K562 (cell line): ENCODE data around the gene PRC1. TPM values are rescaled to one million over a fixed set of nuclear protein-coding genes. Genes with fewer than 3 reads are reported as not detected.

Experiments used
- ATAC-seq: fragments of 200-7000 bp; cut with Tn5 transposase; 3 replicates; pipeline ENCODE4 v1.9.1; 2020; ENCODE audit warnings: moderate library complexity
- BruUV-seq: library from RNA; stranded (reverse); fragments of 400-500 nt; replicated peaks from 2 replicates; lab custom pipeline; 2021; lab: Mats Ljungman, UMichigan
- CTCF ChIA-PET: fragments of 300-600 bp; formaldehyde crosslinking; extraction: SDS; loops from one replicate; lab custom pipeline; 2021; ENCODE audit warnings: low intra/inter-chr PET ratio; lab: Yijun Ruan, JAX
- POLR2A ChIA-PET: fragments of 300-600, 350-650 bp; sonication (Branson Sonifier 250); formaldehyde crosslinking; extraction: SDS; loops from one replicate; lab custom pipeline; 2021; ENCODE audit warnings: antibody characterized with exemption, inconsistent platforms; lab: Yijun Ruan, JAX
- DNase-seq, 4 experiments: peaks; one replicate each; pipeline versions ENCODE4 v3.0.0 to v3.0.0-alpha.2; 2011 to 2018; ENCODE audit warnings: low spot score in 3 of 4, mixed read lengths in 3 of 4; ENCODE audit errors: extremely low read depth in 1 of 4
- FAIRE-seq: peaks from 2 replicates; lab custom pipeline; 2011; peaks lifted over from hg19 to GRCh38; lab: Jason Lieb, UNC
- H2AFZ ChIP-seq: 2 replicates; pipeline ENCODE4 v1.6.0; 2011; ENCODE audit warnings: low read depth, low read length, control low read depth, inconsistent platforms
- H3K27ac ChIP-seq: fragments of 200-600 bp; 3 replicates; pipeline ENCODE4 v1.8.0; 2011; ENCODE audit warnings: low read depth, mild to moderate bottlenecking, control low read depth, inconsistent platforms, low read length, moderate library complexity, mixed read lengths; ENCODE audit errors: extremely low read depth
- H3K27me3 ChIP-seq, 2 experiments: fragments of 300-600 bp in 1 of 2; 2 replicates in 1 of 2; 3 replicates in 1 of 2; pipeline versions ENCODE4 v1.6.0 to v1.8.0; 2011; ENCODE audit warnings: inconsistent platforms in 2 of 2, low read length in 2 of 2, mild to moderate bottlenecking in 1 of 2, mixed read lengths in 1 of 2, moderate library complexity in 1 of 2; ENCODE audit not compliant: control insufficient read depth in 2 of 2, insufficient read depth in 2 of 2
- H3K36me3 ChIP-seq: fragments of 300-600 bp; 3 replicates; pipeline ENCODE4 v1.8.0; 2011; ENCODE audit warnings: mild to moderate bottlenecking, low read length, inconsistent platforms; ENCODE audit not compliant: control insufficient read depth, insufficient read depth
- H3K4me1 ChIP-seq, 2 experiments: fragments of 200-600 bp in 1 of 2; replicated peaks in 1 of 2; 2 replicates in 1 of 2; 3 replicates in 1 of 2; pipeline versions ENCODE4 v1.5.1 to v1.8.0; 2011; ENCODE audit warnings: inconsistent platforms in 2 of 2, low read length in 2 of 2, mild to moderate bottlenecking in 1 of 2, mixed read lengths in 1 of 2, moderate library complexity in 1 of 2; ENCODE audit not compliant: control insufficient read depth in 2 of 2, insufficient read depth in 2 of 2
- H3K4me2 ChIP-seq: 2 replicates; pipeline ENCODE4 v1.6.1; 2011; ENCODE audit warnings: low read length, control low read depth, inconsistent platforms, mixed read lengths; ENCODE audit not compliant: insufficient read depth
- H3K4me3 ChIP-seq: fragments of 200-600 bp; sonication (generic), shearing (Covaris generic); 2 replicates; pipeline ENCODE4 v1.5.1; 2016; ENCODE audit warnings: control low read depth, inconsistent platforms
- H3K79me2 ChIP-seq: fragments of 200-600 bp; 3 replicates; pipeline ENCODE4 v1.8.0; 2011; ENCODE audit warnings: low read length, inconsistent platforms; ENCODE audit not compliant: control insufficient read depth, insufficient read depth
- H3K9ac ChIP-seq, 2 experiments: 2 replicates each; pipeline versions ENCODE4 v1.6.0 to v1.6.1; 2011; ENCODE audit warnings: low read depth in 2 of 2, low read length in 2 of 2, control low read depth in 1 of 2, inconsistent platforms in 1 of 2, mild to moderate bottlenecking in 1 of 2, mixed read lengths in 1 of 2; ENCODE audit not compliant: insufficient read depth in 1 of 2
- H3K9me1 ChIP-seq: one replicate; pipeline ENCODE4 v1.6.0; 2011; ENCODE audit warnings: inconsistent platforms, mild to moderate bottlenecking, low read length, moderate library complexity; ENCODE audit not compliant: control insufficient read depth, insufficient read depth
- H3K9me3 ChIP-seq: replicated peaks from 2 replicates; pipeline ENCODE4 v1.5.1; 2011; ENCODE audit warnings: low read depth, low read length, inconsistent platforms; ENCODE audit not compliant: control insufficient read depth, insufficient read depth
- H4K20me1 ChIP-seq: replicated peaks from 2 replicates; pipeline ENCODE4 v1.6.1; 2011; ENCODE audit warnings: low read length, inconsistent platforms, mixed read lengths; ENCODE audit not compliant: control insufficient read depth, insufficient read depth
- ARID2 ChIP-seq: fragments of 450-650 bp; IDR thresholded peaks from 2 replicates; pipeline ENCODE4 v1.6.1; 2017; ENCODE audit warnings: antibody characterized with exemption, mild to moderate bottlenecking
- HMBOX1 ChIP-seq: sonication (generic); IDR thresholded peaks from 2 replicates; pipeline ENCODE4 v1.6.1; 2016
- HMG20A ChIP-seq: fragments of 450-650 bp; formaldehyde crosslinking; conservative IDR thresholded peaks from 2 replicates; pipeline ENCODE4 v1.4.0; 2020; ENCODE audit warnings: mild to moderate bottlenecking, mixed read lengths
- L3MBTL2 ChIP-seq: fragments of 450-650 bp; IDR thresholded peaks from 2 replicates; pipeline ENCODE4 v1.6.1; 2016; ENCODE audit warnings: mild to moderate bottlenecking, moderate library complexity
- MLLT1 ChIP-seq, 2 experiments: fragments of 450-650 bp; IDR thresholded peaks; 2 replicates each; pipeline ENCODE4 v1.6.1; 2016
- MYNN ChIP-seq, 2 experiments: sonication (generic); formaldehyde crosslinking in 1 of 2; IDR thresholded peaks; 2 replicates each; pipeline versions ENCODE4 v1.5.0 to v1.6.1; 2016 to 2020; ENCODE audit warnings: antibody characterized with exemption in 1 of 2, missing genetic modification reagents in 1 of 2
- NR3C1 ChIP-seq: sonication (generic); formaldehyde crosslinking; IDR thresholded peaks from 2 replicates; pipeline ENCODE4 v1.8.1; 2022; ENCODE audit warnings: missing genetic modification reagents
- RBFOX2 ChIP-seq: fragments of 200-400 bp; formaldehyde crosslinking; IDR thresholded peaks from 2 replicates; pipeline ENCODE4 v1.6.1; 2017; ENCODE audit warnings: low read depth, mild to moderate bottlenecking, low read length, moderate library complexity
- TCFL5 ChIP-seq: fragments of 250-450 bp; sonication (Bioruptor Pico); conservative IDR thresholded peaks from 2 replicates; pipeline ENCODE4 v1.6.1; 2021; ENCODE audit warnings: mild to moderate bottlenecking, moderate library complexity, matching md5 sums
- TGIF2 ChIP-seq: sonication (generic); formaldehyde crosslinking; IDR thresholded peaks from 2 replicates; pipeline ENCODE4 v1.8.1; 2022; ENCODE audit warnings: mild to moderate bottlenecking, missing genetic modification reagents, moderate library complexity
- THAP7 ChIP-seq: fragments of 250-450 bp; sonication (Bioruptor Pico); IDR thresholded peaks from 2 replicates; pipeline ENCODE4 v1.5.0; 2021
- TOE1 ChIP-seq, 2 experiments: fragments of 450-650 bp in 1 of 2; sonication (generic) in 1 of 2; formaldehyde crosslinking in 1 of 2; IDR thresholded peaks; 2 replicates each; pipeline versions ENCODE4 v1.7.1 to v1.8.0; 2016 to 2022; ENCODE audit warnings: borderline replicate concordance in 2 of 2, mild to moderate bottlenecking in 2 of 2, antibody characterized with exemption in 1 of 2, inconsistent platforms in 1 of 2, low read depth in 1 of 2, missing genetic modification reagents in 1 of 2, moderate library complexity in 1 of 2
- ZBTB9 ChIP-seq: fragments of 450-650 bp; formaldehyde crosslinking; IDR thresholded peaks from 2 replicates; pipeline ENCODE4 v1.4.0; 2020; ENCODE audit warnings: mild to moderate bottlenecking, moderate library complexity
- ZNF165 ChIP-seq: fragments of 250-450 bp; sonication (Bioruptor Pico); IDR thresholded peaks from 2 replicates; pipeline ENCODE4 v1.4.0; 2020; ENCODE audit warnings: borderline replicate concordance
- ZNF184 ChIP-seq: sonication (generic); formaldehyde crosslinking; IDR thresholded peaks from 2 replicates; pipeline ENCODE4 v1.5.0; 2020; ENCODE audit warnings: missing genetic modification reagents
- ZNF511 ChIP-seq: sonication (generic); formaldehyde crosslinking; IDR thresholded peaks from 2 replicates; pipeline ENCODE4 v1.8.0; 2022; ENCODE audit warnings: mild to moderate bottlenecking, missing genetic modification reagents
- ZNF668 ChIP-seq: fragments of 250-450 bp; sonication (Bioruptor Pico); IDR thresholded peaks from 2 replicates; pipeline ENCODE4 v1.8.0; 2022; ENCODE audit warnings: mild to moderate bottlenecking, inconsistent platforms
- WGBS: fragments of 100-300 bp; shearing (Covaris generic); methylation state at CpG from one replicate; pipeline ENCODE4 v1.1.6; 2016; ENCODE audit warnings: low coverage, mixed read lengths; ENCODE audit not compliant: insufficient coverage; ENCODE audit errors: missing lambda C conversion rate; 5-methylcytosine and 5-hydroxymethylcytosine counted together
- in situ Hi-C: fragments of 300-500 bp; cut with MboI; formaldehyde crosslinking; loops from 4 replicates; pipeline ENCODE4 v1.15.0; 2018; ENCODE audit warnings: inconsistent platforms, mixed read lengths
- intact Hi-C: fragments of 100-400 bp; cut with micrococcal nuclease; formaldehyde crosslinking; loops from 2 replicates; pipeline ENCODE4 v1.14.2; 2022
- polyA plus RNA-seq, 8 experiments: library from polyadenylated mRNA; depleted of rRNA in 4 of 8; stranded (reverse) in 5 of 8; unstranded in 3 of 8; fragments of >200 nt; fragmentation: Nextera tagmentation in 2 of 8; fragmentation: Illumina TruSeq in 1 of 8; extraction: Ambion mirVana in 2 of 8; extraction: Trizol in 1 of 8; gene quantifications; 2 replicates each; pipeline versions ENCODE4 v1.2.1 to v1.2.3, GENCODE V29; 2011 to 2014; ENCODE audit warnings: inconsistent platforms in 1 of 8, missing spikeins in 1 of 8
- total RNA-seq, 7 experiments: library from RNA; depleted of rRNA in 6 of 7; stranded (reverse); fragments of >200 nt in 6 of 7; fragmentation: Illumina TruSeq in 2 of 7; extraction: Trizol in 2 of 7; gene quantifications; 2 replicates each; pipeline versions ENCODE4 v1.2.1 to v1.2.3, GENCODE V29; 2011 to 2021; ENCODE audit warnings: low replicate concordance in 1 of 7

PRC1 gene
- total and polyA plus RNA-seq, 9 of the 15 experiments (the other 6 are each of a cell fraction or from before 2014, with no cell fraction given), result 156 to 391 (median 240) TPM

GRCh38 chr15:90994059-90994416, 297 bp downstream of the PRC1 start:
- Histone ChIP-seq H3K4me3 (peak overlapping the region; percentile 91), H3K27me3 (no peaks in the 10 kb centered on the region), H4K20me1 (peaks cover 3% of the 10 kb centered on the region; the same call in 1 of the 2 replicates), H3K79me2 (peaks cover 71% of the 10 kb centered on the region), H3K9me3 (no peaks in the 10 kb centered on the region), H3K4me2 (peak overlapping the region; percentile 91), H3K4me1 (peaks cover 12 to 28% of the 10 kb centered on the region in 2 experiments; a peak in 4 of 5 replicates), H3K9ac (peak overlapping the region; percentile 98 to 100), H2AFZ (peak overlapping the region; percentile 78; the same call in 1 of the 2 replicates), H3K36me3 (peaks cover 26% of the 10 kb centered on the region; the same call in 2 of the 3 replicates), H3K9me1 (no peaks in the 10 kb centered on the region), H3K27ac (peak overlapping the region; percentile 99)
- no TSS peak for BruUV-seq
- peak in 3 of 4 experiments; percentile 44 to 72 (median 72) for DNase-seq
- in situ Hi-C loops, result no loop called here
- FAIRE-seq, result no peak
- intact Hi-C loops, result loop anchor here (5.0 kb wide), 2 partner anchors 37 to 53 kb away; no protein-coding TSS in a partner anchor
- 0% methylated on average over 24 of the region's 50 CpGs for WGBS
- POLR2A ChIA-PET, result interaction anchor here (0.7 to 2.4 kb wide), 16 partner anchors 9 to 304 kb away, joined by 3 to 15 read pairs (median 4); partner anchors contain the start of gene VPS33B
- CTCF ChIA-PET, result no interaction called here
- peak; percentile 28 for ATAC-seq
- TF ChIP-seq ZNF184 (CRISPR knock-in tag), result no peak
- no peak for TF ChIP-seq ZNF668 (CRISPR knock-in tag)
- TF ChIP-seq TCFL5 (CRISPR knock-in tag), result no peak
- no peak for TF ChIP-seq HMBOX1
- TF ChIP-seq MLLT1 (IDR thresholded peaks at IDR 0.05), result peak in 1 of 2 experiments; percentile 18; a peak in 1 of 4 replicates
- no peak for TF ChIP-seq RBFOX2
- TF ChIP-seq TGIF2, result 0 out of 2 replicates have a peak, but pooled peaks have one; percentile 70
- 0 out of 2 replicates have a peak, but pooled peaks have one; percentile 36 for TF ChIP-seq ZBTB9 (CRISPR knock-in tag)
- TF ChIP-seq L3MBTL2, result no peak
- TF ChIP-seq ZNF165 (CRISPR knock-in tag), result no peak
- no peak; the same call in 1 of the 2 replicates for TF ChIP-seq TOE1 (IDR thresholded peaks at IDR 0.05; ENCODE audit: borderline replicate concordance)
- TF ChIP-seq TOE1 (CRISPR knock-in tag; IDR thresholded peaks at IDR 0.05; ENCODE audit: borderline replicate concordance, low read depth), result no peak
- 0 out of 2 replicates have a peak, but pooled peaks have one; percentile 29 for TF ChIP-seq ARID2
- no peak for TF ChIP-seq MYNN (IDR thresholded peaks at IDR 0.05)
- TF ChIP-seq MYNN (CRISPR knock-in tag; IDR thresholded peaks at IDR 0.05), result no peak
- TF ChIP-seq HMG20A (CRISPR knock-in tag), result no peak
- peak; percentile 25; the same call in 1 of the 2 replicates for TF ChIP-seq ZNF511 (CRISPR knock-in tag)
- 0 out of 2 replicates have a peak, but pooled peaks have one; percentile 78 for TF ChIP-seq THAP7 (CRISPR knock-in tag)
- TF ChIP-seq NR3C1 (CRISPR knock-in tag), result peak; percentile 62; the same call in 1 of the 2 replicates
